Stimulated activated naive CD8-positive, alpha-beta T cell treated with anti-CD3 and anti-CD28 coated beads, Interleukin-15, Interleukin-2, amounts not matched to agents 100 U/mL and 50 U/mL, for 24 hours (primary cell): Measurements from ENCODE around the gene DISC1.

Experiments
- ATAC-seq: fragments of 150-1000 bp; cut with Tn5 transposase; one replicate; pipeline ENCODE4 v1.10.0; 2021
- DNase-seq: peaks from one replicate; pipeline ENCODE4 v3.0.0; 2021

DISC1 gene

DNA sequence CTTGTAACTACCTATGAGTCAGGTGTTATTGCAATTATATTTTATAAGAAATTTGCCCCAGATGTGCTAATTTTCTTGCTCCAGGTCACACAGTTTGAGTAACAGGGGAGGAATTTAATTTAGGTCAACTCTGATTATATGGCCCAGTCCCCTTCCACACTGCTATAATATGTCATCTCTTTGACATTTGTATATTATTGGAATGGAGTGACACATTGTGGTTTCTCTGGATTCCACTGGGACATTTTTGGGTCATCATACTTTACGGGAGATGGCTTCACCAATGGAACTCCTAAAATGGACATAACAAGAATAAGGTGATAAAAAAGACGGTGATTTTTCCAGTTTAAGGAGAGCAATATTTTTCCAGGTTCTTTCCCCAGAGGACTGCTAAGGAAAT lies 191.2 kb downstream of the DISC1 start:
- DNase-seq (no peak), ATAC-seq (no peak)

- no peak for DNase-seq
- no peak for ATAC-seq
Observed at GRCh38 chr1:231818337-231818736, 191.7 kb downstream of the DISC1 start.

- DNase-seq (no peak), ATAC-seq (no peak)
Observed at GRCh38 chr1:231821281-231821680, 194.7 kb downstream of the DISC1 start.

DNA sequence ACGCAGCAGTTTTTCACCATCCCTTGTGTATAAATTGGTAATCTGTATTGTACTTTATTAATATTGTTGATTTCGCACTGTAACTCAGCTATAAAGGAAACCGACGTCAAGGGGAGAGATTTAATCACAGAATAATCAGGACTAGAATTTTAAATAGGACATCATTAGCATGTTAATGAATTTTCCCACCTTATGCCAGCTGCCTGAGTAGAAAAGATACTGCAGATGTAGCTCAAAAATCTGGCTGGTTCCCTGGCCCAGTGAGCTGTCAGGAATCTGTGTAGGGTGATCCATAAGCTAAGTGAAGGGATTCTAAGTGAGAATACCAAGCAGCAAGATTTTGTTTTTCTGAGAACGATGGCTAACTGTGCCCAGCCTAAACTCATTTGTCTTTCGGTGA lies 195.5 kb downstream of the DISC1 start:
- DNase-seq (no peak), ATAC-seq (no peak)

DNA sequence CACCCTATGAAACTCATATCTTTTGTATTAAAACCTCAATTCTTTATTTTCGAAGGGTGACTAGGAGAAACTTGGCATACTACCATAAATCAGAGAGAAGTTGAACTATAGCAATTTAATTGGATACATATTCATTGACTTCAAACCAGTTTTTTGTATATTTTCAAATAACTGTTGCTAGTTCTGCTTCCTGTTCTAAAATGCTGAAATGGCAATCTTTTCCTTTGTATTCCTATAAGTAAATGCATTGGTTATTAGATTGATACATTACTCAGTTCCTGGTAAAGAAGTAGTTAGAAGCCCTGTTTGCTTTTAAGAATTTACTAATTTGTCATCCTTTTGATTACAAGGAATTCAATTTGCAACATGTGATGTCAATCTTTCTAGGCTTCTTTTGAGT lies 200.0 kb downstream of the DISC1 start:
- DNase-seq, result no peak
- no peak for ATAC-seq

DNA sequence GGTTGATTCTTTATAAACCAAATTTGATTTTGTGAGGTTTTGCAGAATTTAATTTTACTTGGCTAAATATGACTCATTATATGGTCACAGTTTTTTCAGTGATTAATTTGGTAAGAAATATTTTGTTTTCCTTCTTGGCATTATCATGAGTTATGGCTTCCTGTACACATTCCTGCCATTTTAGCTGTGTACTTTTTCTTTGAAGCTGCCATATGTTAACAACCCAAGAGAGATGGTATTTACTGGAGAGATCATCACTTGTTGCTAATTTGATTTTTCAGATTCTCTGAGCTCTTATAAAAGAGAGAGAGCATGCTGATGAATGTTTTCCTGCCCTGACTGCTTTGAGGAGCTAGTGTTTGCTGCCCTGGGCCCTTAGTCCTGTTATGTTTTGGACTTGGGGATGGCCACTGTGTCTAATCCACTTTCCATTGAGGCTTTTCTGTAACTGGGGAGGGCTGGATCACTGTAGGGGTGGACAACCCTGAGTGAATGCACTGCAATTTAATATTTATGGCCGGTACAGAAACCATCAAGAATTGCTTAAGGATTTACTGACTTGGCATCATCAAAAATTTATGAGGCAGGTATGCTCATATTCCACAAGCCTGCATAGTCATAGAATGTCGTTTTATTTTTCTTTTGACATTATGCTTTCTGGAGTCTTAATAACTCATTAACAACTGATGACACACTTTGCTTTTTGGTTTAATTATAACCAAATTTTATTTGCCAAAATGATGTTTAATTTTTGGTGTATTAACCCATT lies 200.9 kb downstream of the DISC1 start:
- ATAC-seq (no peak), DNase-seq (no peak)

DNA sequence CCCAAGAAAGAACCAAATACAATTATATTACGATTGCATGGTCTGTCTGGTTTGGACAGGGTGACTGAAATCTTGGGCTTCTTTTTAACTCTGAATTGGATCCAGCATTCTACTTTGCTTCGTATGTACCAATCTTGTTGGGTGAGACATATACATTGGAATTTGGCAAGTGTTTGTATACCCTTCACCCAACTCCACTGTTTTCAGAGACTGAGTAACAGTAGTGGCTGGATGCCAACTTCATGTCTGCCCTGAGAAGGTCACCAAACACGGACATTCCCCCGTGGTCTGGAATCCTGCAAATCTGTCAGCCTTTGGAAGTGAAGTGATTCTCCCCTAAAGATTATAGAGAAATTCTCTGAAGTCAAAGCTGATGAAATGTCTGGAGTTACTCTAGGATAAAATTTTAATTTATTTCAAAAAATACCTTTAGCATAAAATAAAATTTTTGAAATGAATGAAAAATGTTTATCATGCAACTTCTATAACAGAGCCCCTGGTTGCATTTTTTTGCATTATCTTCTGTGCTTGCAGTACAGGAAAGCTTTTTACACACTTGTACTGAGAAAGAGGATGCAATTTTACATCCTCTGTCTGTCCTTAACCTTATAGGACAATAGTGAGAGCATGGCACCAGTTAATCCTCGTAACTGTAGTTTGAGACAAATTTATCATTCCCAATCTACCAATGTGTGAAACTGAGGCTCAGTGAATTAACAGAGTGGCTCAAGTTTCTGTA lies 201.8 kb downstream of the DISC1 start:
- DNase-seq, result no peak
- ATAC-seq, result no peak

DNA sequence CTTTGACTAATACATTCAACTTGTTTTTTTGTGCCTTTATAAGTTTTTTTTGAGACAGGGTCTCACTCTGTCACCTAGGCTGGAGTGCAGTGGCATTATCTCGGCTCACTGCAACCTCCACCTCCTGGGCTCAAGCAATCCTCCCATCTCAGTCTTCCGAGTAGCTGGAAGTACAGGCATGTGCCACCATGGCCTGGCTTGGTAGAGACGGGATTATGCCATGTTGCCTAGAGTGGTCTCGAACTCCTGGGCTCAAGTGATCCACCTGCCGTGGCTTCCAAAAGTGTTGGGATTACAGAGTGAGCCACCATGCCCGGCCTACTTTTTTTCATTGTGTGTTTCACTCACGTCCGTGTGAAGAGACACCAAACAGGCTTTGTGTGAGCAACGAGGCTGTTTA lies 202.7 kb downstream of the DISC1 start:
- DNase-seq (no peak), ATAC-seq (no peak)

DNA sequence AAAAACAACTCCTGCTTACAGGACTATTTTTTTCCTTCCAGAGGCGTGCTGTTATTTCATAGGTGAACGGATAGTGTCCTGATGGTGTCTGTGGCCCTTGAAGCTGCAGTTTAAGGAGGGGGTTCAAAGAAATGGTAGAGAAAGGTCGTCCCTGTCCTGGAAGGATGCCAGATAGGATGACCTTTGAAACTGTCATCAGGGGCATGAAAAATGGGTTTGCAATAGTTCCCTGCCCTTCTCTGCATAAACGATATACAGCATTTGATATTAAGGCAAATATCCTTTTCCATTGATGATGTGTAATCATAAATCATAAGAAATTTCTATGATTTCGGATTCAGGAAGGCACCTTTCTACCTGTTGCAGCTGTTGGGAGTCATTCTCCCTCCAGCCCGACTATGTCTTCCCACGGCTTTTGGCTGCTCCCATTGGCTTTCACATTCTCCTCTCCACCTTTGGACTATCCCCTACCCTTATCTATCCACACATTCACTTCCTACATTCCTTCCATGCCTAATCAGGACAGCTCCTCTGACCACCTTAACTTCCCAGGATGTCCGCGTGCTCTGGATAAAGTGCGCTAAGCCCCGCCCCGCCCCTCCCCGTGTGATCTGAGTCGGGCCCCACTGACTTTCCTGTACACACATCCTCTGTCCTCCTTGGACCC lies 209.8 kb downstream of the DISC1 start:
- DNase-seq (no peak), ATAC-seq (no peak)

DNA sequence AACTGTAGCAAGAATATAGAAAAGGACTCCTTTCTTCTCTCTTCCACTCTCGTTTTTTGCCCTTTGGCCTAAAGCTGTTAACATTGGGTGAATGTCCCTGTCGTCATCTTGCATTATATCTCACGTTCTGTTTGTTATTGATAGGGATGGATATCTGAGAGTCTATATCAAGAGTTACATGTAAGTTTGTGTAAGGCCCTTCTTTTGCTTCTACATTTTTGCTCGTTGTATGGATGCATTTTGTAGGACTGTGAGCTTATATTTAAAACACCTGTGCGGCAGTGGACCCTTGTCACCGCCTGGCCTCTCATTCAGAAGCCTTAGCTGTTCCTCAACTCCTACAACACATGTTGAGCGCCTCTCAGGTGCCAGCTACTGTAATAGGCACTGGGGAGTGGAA lies 211.9 kb downstream of the DISC1 start:
- DNase-seq (no peak), ATAC-seq (no peak)

GRCh38 chr1:231839999-231840398 lies 213.4 kb downstream of the DISC1 start:
- no peak for ATAC-seq
- no peak for DNase-seq

GRCh38 chr1:231841616-231842344 lies 215.2 kb downstream of the DISC1 start:
- ATAC-seq, result no peak

GRCh38 chr1:231842441-231842840 lies 215.9 kb downstream of the DISC1 start:
- DNase-seq, result no peak
- no peak for ATAC-seq

More at GRCh38 chr1:231841616-231842344, 215.2 kb downstream of the DISC1 start:
- DNase-seq, result no peak

GRCh38 chr1:231844986-231845502 lies 218.5 kb downstream of the DISC1 start:
- DNase-seq, result no peak
- ATAC-seq, result no peak

GRCh38 chr1:231847612-231848397 lies 221.2 kb downstream of the DISC1 start:
- no peak for ATAC-seq

GRCh38 chr1:231849981-231850380 lies 223.4 kb downstream of the DISC1 start:
- no peak for DNase-seq
- no peak for ATAC-seq

More at GRCh38 chr1:231847612-231848397, 221.2 kb downstream of the DISC1 start:
- no peak for DNase-seq

GRCh38 chr1:231850786-231851185 lies 224.2 kb downstream of the DISC1 start:
- no peak for ATAC-seq
- no peak for DNase-seq

DNA sequence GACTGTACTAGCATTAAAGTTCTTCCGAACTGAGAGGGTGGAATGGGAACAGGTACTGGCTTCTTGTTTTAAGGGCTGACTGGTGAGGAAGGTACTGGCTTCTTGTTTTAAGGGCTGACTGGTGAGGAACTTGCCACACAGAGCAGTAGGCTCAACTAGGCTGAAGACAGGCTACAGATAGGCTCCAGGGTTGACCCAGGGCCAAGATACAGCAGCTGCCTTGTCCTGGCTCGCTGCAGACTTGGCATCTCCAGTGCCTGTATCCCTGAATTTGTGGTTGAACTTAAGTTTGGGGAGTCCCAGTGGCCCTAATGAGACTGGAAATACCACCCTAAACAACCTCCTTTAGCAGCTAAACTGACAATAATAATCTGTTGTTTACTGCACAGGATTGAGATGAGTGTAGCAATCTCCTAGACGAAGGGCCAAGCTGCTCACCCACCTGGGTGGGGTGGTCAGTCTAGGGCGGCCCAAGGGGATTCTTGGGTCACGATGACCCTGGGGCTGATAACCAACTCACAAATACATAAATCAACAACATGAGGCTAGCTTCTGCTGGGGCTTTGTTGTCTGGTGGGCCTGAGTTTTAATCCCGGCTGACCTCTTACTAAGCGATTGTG lies 227.1 kb downstream of the DISC1 start:
- ATAC-seq, result no peak

GRCh38 chr1:231855361-231855760 lies 228.8 kb downstream of the DISC1 start:
- ATAC-seq (no peak), DNase-seq (no peak)

More for the DNA sequence above, 227.1 kb downstream of the DISC1 start:
- DNase-seq, result no peak

DNA sequence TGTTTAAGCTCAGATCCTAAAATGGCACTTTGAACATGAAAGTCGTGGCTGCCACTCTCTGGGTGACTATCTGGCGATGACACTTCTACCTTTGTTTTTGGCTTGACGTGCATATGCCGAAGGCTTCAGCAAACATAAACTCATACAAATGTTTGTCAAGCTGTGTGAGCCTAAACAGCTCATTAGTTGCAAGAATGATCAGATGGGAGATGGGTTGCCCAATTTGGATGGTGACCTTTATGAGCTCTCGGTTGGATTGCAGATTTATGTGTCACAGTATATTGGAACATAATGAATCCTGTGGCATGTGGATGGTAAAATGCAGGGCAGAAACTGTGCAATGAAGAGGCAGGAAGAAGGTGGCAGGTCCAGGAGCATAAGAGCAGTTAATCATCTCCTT lies 229.3 kb downstream of the DISC1 start:
- DNase-seq (no peak), ATAC-seq (no peak)

- no peak for DNase-seq
- no peak for ATAC-seq
Observed at GRCh38 chr1:231856426-231856825, 229.8 kb downstream of the DISC1 start.
